GM23338 (cell line): Measurements from ENCODE around the gene TMIE. TPM values are rescaled to one million over a fixed set of nuclear protein-coding genes. Genes with fewer than 3 reads are reported as not detected.
A peak's percentile ranks its signal among the peaks of the same experiment; 100 is the strongest.

Source experiments
- ATAC-seq: fragments of 200-7000 bp; cut with Tn5 transposase; 3 replicates; pipeline ENCODE4 v1.9.1; 2020
- DNase-seq: peaks from one replicate; pipeline ENCODE4 v3.0.0-alpha.2; 2015; ENCODE audit warnings: low spot score
- H2AFZ ChIP-seq: fragments of 200-600 bp; sonication (generic); 2 replicates; pipeline ENCODE4 v1.8.0; 2016; ENCODE audit warnings: antibody characterized with exemption, mild to moderate bottlenecking, moderate library complexity
- H3F3A ChIP-seq: fragments of 200-600 bp; sonication (generic); replicated peaks from 2 replicates; pipeline ENCODE4 v1.8.0; 2017; ENCODE audit warnings: antibody characterized with exemption, mixed run types, low read depth
- H3K27ac ChIP-seq: fragments of 200-600 bp; sonication (generic); 2 replicates; pipeline ENCODE4 v1.6.1; 2016; ENCODE audit warnings: low read depth
- H3K27me3 ChIP-seq: fragments of 200-600 bp; sonication (generic); 2 replicates; pipeline ENCODE4 v1.8.0; 2016; ENCODE audit warnings: mild to moderate bottlenecking, mixed run types, moderate library complexity; ENCODE audit not compliant: insufficient read depth
- H3K36me3 ChIP-seq: fragments of 200-600 bp; sonication (generic); 2 replicates; pipeline ENCODE4 v1.8.0; 2016; ENCODE audit warnings: mild to moderate bottlenecking; ENCODE audit not compliant: insufficient read depth
- H3K4me1 ChIP-seq: fragments of 200-600 bp; sonication (generic); 2 replicates; pipeline ENCODE4 v1.8.0; 2016; ENCODE audit warnings: mild to moderate bottlenecking, moderate library complexity; ENCODE audit not compliant: insufficient read depth
- H3K4me2 ChIP-seq: fragments of 200-600 bp; sonication (generic); 2 replicates; pipeline ENCODE4 v1.7.1; 2017; ENCODE audit warnings: mixed run types
- H3K4me3 ChIP-seq: fragments of 200-600 bp; sonication (generic); 2 replicates; pipeline ENCODE4 v1.6.1; 2016; ENCODE audit warnings: mixed run types
- H3K79me2 ChIP-seq: fragments of 200-600 bp; sonication (generic); replicated peaks from 2 replicates; pipeline ENCODE4 v1.8.0; 2017; ENCODE audit warnings: mild to moderate bottlenecking; ENCODE audit not compliant: insufficient read depth
- H3K9me2 ChIP-seq: fragments of 200-600 bp; sonication (generic); 2 replicates; pipeline ENCODE4 v1.8.0; 2017; ENCODE audit not compliant: insufficient read depth
- H4K20me1 ChIP-seq: fragments of 200-600 bp; sonication (generic); replicated peaks from 2 replicates; pipeline ENCODE4 v1.8.0; 2017; ENCODE audit warnings: mild to moderate bottlenecking; ENCODE audit not compliant: insufficient read depth
- H3K27ac Mint-ChIP-seq: 2 replicates; pipeline ENCODE4 v1.8.0; 2020; ENCODE audit warnings: inconsistent platforms, mild to moderate bottlenecking, moderate library complexity, mixed read lengths
- H3K27me3 Mint-ChIP-seq: 3 replicates; pipeline ENCODE4 v1.8.0; 2022; ENCODE audit warnings: low read depth, mild to moderate bottlenecking, moderate library complexity, mixed read lengths, inconsistent platforms; ENCODE audit not compliant: insufficient read depth, poor library complexity
- H3K36me3 Mint-ChIP-seq: 3 replicates; pipeline ENCODE4 v1.8.0; 2021; ENCODE audit warnings: low read depth, mild to moderate bottlenecking, inconsistent platforms, moderate library complexity, mixed read lengths
- H3K4me1 Mint-ChIP-seq: 3 replicates; pipeline ENCODE4 v1.8.0; 2020; ENCODE audit warnings: mild to moderate bottlenecking, inconsistent platforms, mixed read lengths
- H3K4me3 Mint-ChIP-seq: 3 replicates; pipeline ENCODE4 v1.8.0; 2021; ENCODE audit warnings: moderate library complexity, mild to moderate bottlenecking, inconsistent platforms, mixed read lengths
- H3K9me3 Mint-ChIP-seq: 3 replicates; pipeline ENCODE4 v1.8.0; 2020; ENCODE audit warnings: moderate library complexity, mild to moderate bottlenecking, inconsistent platforms, mixed read lengths
- CTCF ChIP-seq, 2 experiments: fragments of 200-600 bp in 1 of 2; sonication (generic) in 1 of 2; conservative IDR thresholded peaks; 2 replicates each; pipeline versions ENCODE4 v1.5.1 to v1.6.1; 2016 to 2017; ENCODE audit warnings: antibody characterized with exemption in 2 of 2, low read depth in 2 of 2, mild to moderate bottlenecking in 2 of 2, moderate library complexity in 1 of 2
- ETS1 ChIP-seq: IDR thresholded peaks from 2 replicates; pipeline ENCODE4 v1.6.1; 2016; ENCODE audit warnings: antibody characterized with exemption
- NANOG ChIP-seq: IDR thresholded peaks from 2 replicates; pipeline ENCODE4 v1.6.1; 2016; ENCODE audit warnings: antibody characterized with exemption, borderline replicate concordance
- ZNF462 ChIP-seq: fragments of 250-450 bp; sonication (Bioruptor Pico); IDR thresholded peaks from 2 replicates; pipeline ENCODE4 v1.5.0; 2020; ENCODE audit warnings: mild to moderate bottlenecking, moderate library complexity
- polyA plus RNA-seq: library from polyadenylated mRNA; unstranded; fragments of >200 nt; fragmentation: Nextera tagmentation; extraction: Ambion mirVana; gene quantifications from 2 replicates; pipeline ENCODE4 v1.2.1, GENCODE V29; 2016
- total RNA-seq: library from RNA; depleted of rRNA; stranded (reverse); fragments of >200 nt; shearing (Covaris generic); gene quantifications from 2 replicates; pipeline ENCODE4 v1.2.3, GENCODE V29; 2014

TMIE gene
- total and polyA plus RNA-seq, 2 experiments from 2014 or later, result 0.84 to 1.2 TPM

- Mint-ChIP-seq H3K4me1 (peaks cover 64% of the 10 kb centered on the region), H3K9me3 (no peaks in the 10 kb centered on the region; the same call in 2 of the 3 replicates), H3K36me3 (no peaks in the 10 kb centered on the region), H3K4me3 (no peak overlapping the region), H3K27ac (no peak overlapping the region), H3K27me3 (peaks cover 28% of the 10 kb centered on the region)
- H3K4me1 ChIP-seq, result peaks cover 48% of the 10 kb centered on the region
- H3F3A ChIP-seq, result 0 out of 2 replicates have a peak, but pooled peaks cover 9% of the 10 kb centered on the region
- H3K36me3 ChIP-seq, result no peaks in the 10 kb centered on the region
- peak overlapping the region; percentile 66 for H2AFZ ChIP-seq
- no peaks in the 10 kb centered on the region for H3K27me3 ChIP-seq
- no peaks in the 10 kb centered on the region for H3K9me2 ChIP-seq
- no peak for DNase-seq
- no peaks in the 10 kb centered on the region for H3K79me2 ChIP-seq
- H4K20me1 ChIP-seq, result no peaks in the 10 kb centered on the region
- TF ChIP-seq NANOG, result no peak
- no peak for TF ChIP-seq ETS1
- TF ChIP-seq CTCF (conservative IDR thresholded peaks at IDR 0.05; ENCODE audit: low read depth in 2 of 2), result peak in 1 of 2 experiments; percentile 49; a peak in 2 of 4 replicates
- H3K4me2 ChIP-seq, result peak overlapping the region; percentile 42
- no peak; the same call in 2 of the 3 replicates for ATAC-seq
- no peak overlapping the region for H3K27ac ChIP-seq
- no peak overlapping the region for H3K4me3 ChIP-seq
Observed at GRCh38 chr3:46660543-46661523, 40.4 kb upstream of the TMIE start.

GRCh38 chr3:46661776-46662766, 39.1 kb upstream of the TMIE start:
- no peaks in the 10 kb centered on the region for H3K79me2 ChIP-seq
- Mint-ChIP-seq H3K36me3 (no peaks in the 10 kb centered on the region), H3K27ac (peak overlapping the region; percentile 22; the same call in 1 of the 2 replicates), H3K9me3 (no peaks in the 10 kb centered on the region; the same call in 2 of the 3 replicates), H3K4me1 (peaks cover 54% of the 10 kb centered on the region), H3K4me3 (no peak overlapping the region; the same call in 2 of the 3 replicates), H3K27me3 (peaks cover 36% of the 10 kb centered on the region)
- peaks cover 40% of the 10 kb centered on the region for H3K4me1 ChIP-seq
- H3K27me3 ChIP-seq, result no peaks in the 10 kb centered on the region
- peak overlapping the region; percentile 42 for H3K4me2 ChIP-seq
- no peaks in the 10 kb centered on the region for H3K9me2 ChIP-seq
- H3K4me3 ChIP-seq, result no peak overlapping the region
- H4K20me1 ChIP-seq, result no peaks in the 10 kb centered on the region
- ATAC-seq, result peak; percentile 47
- DNase-seq, result peak; percentile 71
- 0 out of 2 replicates have a peak, but pooled peaks cover 6% of the 10 kb centered on the region for H3F3A ChIP-seq
- H3K36me3 ChIP-seq, result no peaks in the 10 kb centered on the region
- H3K27ac ChIP-seq, result no peak overlapping the region
- H2AFZ ChIP-seq, result peak overlapping the region; percentile 84
- TF ChIP-seq CTCF (conservative IDR thresholded peaks at IDR 0.05; ENCODE audit: low read depth in 2 of 2) (peak in 1 of 2 experiments; percentile 29; a peak in 1 of 4 replicates), ZNF462 (CRISPR knock-in tag) (no peak)
